Astrocyte (in vitro differentiated cells and primary cell): ENCODE data around the gene CACNA1H. TPM values are rescaled to one million over a fixed set of nuclear protein-coding genes. Genes with fewer than 3 reads are reported as not detected.

Experiments used
- DNase-seq: peaks from one replicate; pipeline ENCODE4 v3.0.0-alpha.2; 2010; ENCODE audit warnings: low read depth
- FAIRE-seq: peaks from 2 replicates; lab custom pipeline; 2011; peaks lifted over from hg19 to GRCh38; lab: Jason Lieb, UNC
- H2AFZ ChIP-seq: 2 replicates; pipeline ENCODE4 v1.6.0; 2012; ENCODE audit warnings: low read depth, low read length, inconsistent platforms
- H3K27ac ChIP-seq: 2 replicates; pipeline ENCODE4 v1.5.1; 2011; ENCODE audit warnings: low read depth, low read length, inconsistent platforms
- H3K27me3 ChIP-seq: 2 replicates; pipeline ENCODE4 v1.6.0; 2011; ENCODE audit warnings: low read length, inconsistent platforms; ENCODE audit not compliant: insufficient read depth
- H3K36me3 ChIP-seq: 2 replicates; pipeline ENCODE4 v1.5.1; 2011; ENCODE audit warnings: low read length, inconsistent platforms; ENCODE audit not compliant: insufficient read depth
- H3K4me1 ChIP-seq: 2 replicates; pipeline ENCODE4 v1.5.1; 2011; ENCODE audit warnings: low read length, inconsistent platforms; ENCODE audit not compliant: insufficient read depth
- H3K4me2 ChIP-seq: 2 replicates; pipeline ENCODE4 v1.6.0; 2012; ENCODE audit warnings: low read length, inconsistent platforms
- H3K4me3 ChIP-seq: 2 replicates; pipeline ENCODE4 v1.5.1; 2011; ENCODE audit warnings: low read depth, mild to moderate bottlenecking, low read length, inconsistent platforms; ENCODE audit not compliant: insufficient read depth
- H3K79me2 ChIP-seq: 2 replicates; pipeline ENCODE4 v1.6.0; 2012; ENCODE audit warnings: mild to moderate bottlenecking, low read length, inconsistent platforms; ENCODE audit not compliant: insufficient read depth
- H3K9ac ChIP-seq: 2 replicates; pipeline ENCODE4 v1.6.0; 2012; ENCODE audit warnings: mild to moderate bottlenecking, low read length, inconsistent platforms
- H3K9me3 ChIP-seq: 2 replicates; pipeline ENCODE4 v1.5.1; 2012; ENCODE audit warnings: low read depth, mild to moderate bottlenecking, low read length, inconsistent platforms; ENCODE audit not compliant: insufficient read depth
- H4K20me1 ChIP-seq: 2 replicates; pipeline ENCODE4 v1.6.0; 2012; ENCODE audit warnings: low read length, inconsistent platforms; ENCODE audit not compliant: insufficient read depth
- H3K27ac Mint-ChIP-seq: one replicate; pipeline ENCODE4 v1.8.0; 2021; ENCODE audit warnings: mild to moderate bottlenecking, mixed read lengths; ENCODE audit not compliant: unreplicated experiment
- H3K27me3 Mint-ChIP-seq: one replicate; pipeline ENCODE4 v1.8.0; 2021; ENCODE audit warnings: low read depth, mixed read lengths; ENCODE audit not compliant: unreplicated experiment
- H3K36me3 Mint-ChIP-seq: one replicate; pipeline ENCODE4 v1.8.0; 2021; ENCODE audit warnings: low read depth, mixed read lengths; ENCODE audit not compliant: unreplicated experiment
- H3K4me1 Mint-ChIP-seq: one replicate; pipeline ENCODE4 v1.8.0; 2021; ENCODE audit warnings: low read depth, mixed read lengths; ENCODE audit not compliant: unreplicated experiment
- H3K4me3 Mint-ChIP-seq: one replicate; pipeline ENCODE4 v1.8.0; 2021; ENCODE audit warnings: mild to moderate bottlenecking, moderate library complexity, mixed read lengths; ENCODE audit not compliant: unreplicated experiment
- H3K9me3 Mint-ChIP-seq: one replicate; pipeline ENCODE4 v1.8.0; 2021; ENCODE audit warnings: mild to moderate bottlenecking, mixed read lengths; ENCODE audit not compliant: unreplicated experiment
- EZH2 ChIP-seq: IDR thresholded peaks from 2 replicates; pipeline ENCODE4 v1.6.1; 2012; ENCODE audit warnings: mild to moderate bottlenecking, low read length, inconsistent platforms; ENCODE audit not compliant: insufficient read depth
- total RNA-seq: library from RNA; stranded (reverse); gene quantifications from 2 replicates; pipeline ENCODE4 v1.2.1, GENCODE V29; 2021
- TF ChIP-seq, protein P1 (sequence below): IDR thresholded peaks from 2 replicates; pipeline ENCODE4 v1.5.1; 2011; ENCODE audit warnings: low read depth, mild to moderate bottlenecking, inconsistent platforms, low read length, moderate library complexity; ENCODE audit not compliant: insufficient read depth

Gene CACNA1H
- total RNA-seq, 1 donor from 2014 or later = 21.7 TPM

GRCh38 chr16:1260101-1260680 is 107.3 kb downstream of the CACNA1H start:
- Histone ChIP-seq H3K27ac (no peak overlapping the region), H4K20me1 (no peaks in the 10 kb centered on the region), H3K4me1 (no peaks in the 10 kb centered on the region), H3K9me3 (no peaks in the 10 kb centered on the region), H3K4me2 (no peak overlapping the region), H3K79me2 (no peaks in the 10 kb centered on the region), H3K27me3 (peaks cover 26% of the 10 kb centered on the region), H3K4me3 (no peak overlapping the region), H3K36me3 (no peaks in the 10 kb centered on the region), H2AFZ (no peak overlapping the region), H3K9ac (no peak overlapping the region)
- H3K27ac Mint-ChIP-seq = no peak overlapping the region
- FAIRE-seq = no peak
- TF ChIP-seq, protein P1, sequence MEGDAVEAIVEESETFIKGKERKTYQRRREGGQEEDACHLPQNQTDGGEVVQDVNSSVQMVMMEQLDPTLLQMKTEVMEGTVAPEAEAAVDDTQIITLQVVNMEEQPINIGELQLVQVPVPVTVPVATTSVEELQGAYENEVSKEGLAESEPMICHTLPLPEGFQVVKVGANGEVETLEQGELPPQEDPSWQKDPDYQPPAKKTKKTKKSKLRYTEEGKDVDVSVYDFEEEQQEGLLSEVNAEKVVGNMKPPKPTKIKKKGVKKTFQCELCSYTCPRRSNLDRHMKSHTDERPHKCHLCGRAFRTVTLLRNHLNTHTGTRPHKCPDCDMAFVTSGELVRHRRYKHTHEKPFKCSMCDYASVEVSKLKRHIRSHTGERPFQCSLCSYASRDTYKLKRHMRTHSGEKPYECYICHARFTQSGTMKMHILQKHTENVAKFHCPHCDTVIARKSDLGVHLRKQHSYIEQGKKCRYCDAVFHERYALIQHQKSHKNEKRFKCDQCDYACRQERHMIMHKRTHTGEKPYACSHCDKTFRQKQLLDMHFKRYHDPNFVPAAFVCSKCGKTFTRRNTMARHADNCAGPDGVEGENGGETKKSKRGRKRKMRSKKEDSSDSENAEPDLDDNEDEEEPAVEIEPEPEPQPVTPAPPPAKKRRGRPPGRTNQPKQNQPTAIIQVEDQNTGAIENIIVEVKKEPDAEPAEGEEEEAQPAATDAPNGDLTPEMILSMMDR = no peak
- no peak for TF ChIP-seq EZH2
- H3K9me3 Mint-ChIP-seq = peaks cover 5% of the 10 kb centered on the region
- no peak for DNase-seq
- H3K4me3 Mint-ChIP-seq = no peak overlapping the region
- H3K27me3 Mint-ChIP-seq = peaks cover 29% of the 10 kb centered on the region
- H3K4me1 Mint-ChIP-seq = no peaks in the 10 kb centered on the region
- no peaks in the 10 kb centered on the region for H3K36me3 Mint-ChIP-seq

- peaks cover 26% of the 10 kb centered on the region for H3K27me3 ChIP-seq
- no peak overlapping the region for H3K4me3 ChIP-seq
- no peak overlapping the region for H3K27ac ChIP-seq
- no peaks in the 10 kb centered on the region for H3K4me1 Mint-ChIP-seq
- no peak overlapping the region for H3K27ac Mint-ChIP-seq
- H3K36me3 ChIP-seq = no peaks in the 10 kb centered on the region
- FAIRE-seq (no peak), DNase-seq (no peak)
- H3K4me3 Mint-ChIP-seq = no peak overlapping the region
- H3K4me1 ChIP-seq = no peaks in the 10 kb centered on the region
- H3K9me3 ChIP-seq = no peaks in the 10 kb centered on the region
- H3K4me2 ChIP-seq = no peak overlapping the region
- H4K20me1 ChIP-seq = no peaks in the 10 kb centered on the region
- H3K9ac ChIP-seq = no peak overlapping the region
- TF ChIP-seq EZH2 = peak; percentile 30
- TF ChIP-seq, protein P1 = no peak
- no peak overlapping the region for H2AFZ ChIP-seq
- H3K36me3 Mint-ChIP-seq = no peaks in the 10 kb centered on the region
- H3K79me2 ChIP-seq = no peaks in the 10 kb centered on the region
- peaks cover 32% of the 10 kb centered on the region for H3K27me3 Mint-ChIP-seq
- peaks cover 5% of the 10 kb centered on the region for H3K9me3 Mint-ChIP-seq
These were observed 108.4 kb downstream of the CACNA1H start for GRCh38 chr16:1261131-1261892.

GRCh38 chr16:1262210-1262845 is 109.4 kb downstream of the CACNA1H start:
- Histone ChIP-seq H3K36me3 (no peaks in the 10 kb centered on the region), H4K20me1 (no peaks in the 10 kb centered on the region), H3K9me3 (no peaks in the 10 kb centered on the region), H3K9ac (no peak overlapping the region), H3K27ac (no peak overlapping the region), H2AFZ (no peak overlapping the region), H3K27me3 (peaks cover 28% of the 10 kb centered on the region), H3K4me1 (no peaks in the 10 kb centered on the region), H3K4me3 (no peak overlapping the region), H3K79me2 (no peaks in the 10 kb centered on the region), H3K4me2 (no peak overlapping the region)
- Mint-ChIP-seq H3K4me3 (no peak overlapping the region), H3K9me3 (peaks cover 5% of the 10 kb centered on the region), H3K36me3 (no peaks in the 10 kb centered on the region), H3K27ac (no peak overlapping the region), H3K27me3 (peaks cover 33% of the 10 kb centered on the region), H3K4me1 (no peaks in the 10 kb centered on the region)
- DNase-seq (no peak), FAIRE-seq (no peak)
- TF ChIP-seq, protein P1 = no peak
- peak; percentile 4 for TF ChIP-seq EZH2
